Measurements from ENCODE around the gene HECTD1.

DNA sequence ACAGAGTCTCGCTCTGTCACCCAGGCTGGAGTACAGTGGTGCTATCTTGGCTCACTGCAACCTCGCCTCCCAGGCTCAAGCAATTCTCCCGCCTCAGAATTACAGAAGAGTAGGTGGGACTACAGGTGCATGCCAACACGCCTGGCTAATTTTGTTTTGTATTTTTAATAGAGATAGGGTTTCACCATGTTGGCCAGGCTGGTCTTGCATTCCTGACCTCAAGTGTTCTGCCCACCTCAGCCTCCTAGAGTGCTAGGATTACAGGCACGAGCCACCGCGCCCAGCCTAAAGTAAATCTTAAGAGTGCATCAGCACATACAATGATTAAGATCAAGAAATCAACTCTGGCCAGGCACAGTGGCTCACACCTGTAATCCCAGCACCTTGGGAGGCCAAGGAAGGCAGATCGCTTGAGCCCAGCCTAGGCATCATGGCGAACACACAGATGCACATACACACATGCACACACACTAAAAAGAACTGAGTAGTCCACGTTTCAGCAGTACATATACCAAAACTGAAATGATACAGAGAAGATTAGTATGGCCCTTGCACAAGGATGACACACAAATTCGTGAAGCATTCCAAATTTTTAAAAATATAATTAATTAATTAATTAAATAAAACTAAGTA is 65.0 kb downstream of the HECTD1 start:
- TF ChIP-seq, protein P1, sequence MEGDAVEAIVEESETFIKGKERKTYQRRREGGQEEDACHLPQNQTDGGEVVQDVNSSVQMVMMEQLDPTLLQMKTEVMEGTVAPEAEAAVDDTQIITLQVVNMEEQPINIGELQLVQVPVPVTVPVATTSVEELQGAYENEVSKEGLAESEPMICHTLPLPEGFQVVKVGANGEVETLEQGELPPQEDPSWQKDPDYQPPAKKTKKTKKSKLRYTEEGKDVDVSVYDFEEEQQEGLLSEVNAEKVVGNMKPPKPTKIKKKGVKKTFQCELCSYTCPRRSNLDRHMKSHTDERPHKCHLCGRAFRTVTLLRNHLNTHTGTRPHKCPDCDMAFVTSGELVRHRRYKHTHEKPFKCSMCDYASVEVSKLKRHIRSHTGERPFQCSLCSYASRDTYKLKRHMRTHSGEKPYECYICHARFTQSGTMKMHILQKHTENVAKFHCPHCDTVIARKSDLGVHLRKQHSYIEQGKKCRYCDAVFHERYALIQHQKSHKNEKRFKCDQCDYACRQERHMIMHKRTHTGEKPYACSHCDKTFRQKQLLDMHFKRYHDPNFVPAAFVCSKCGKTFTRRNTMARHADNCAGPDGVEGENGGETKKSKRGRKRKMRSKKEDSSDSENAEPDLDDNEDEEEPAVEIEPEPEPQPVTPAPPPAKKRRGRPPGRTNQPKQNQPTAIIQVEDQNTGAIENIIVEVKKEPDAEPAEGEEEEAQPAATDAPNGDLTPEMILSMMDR (conservative IDR thresholded peaks at IDR 0.05; ENCODE audit: low read length): no peak
- no peak for TF ChIP-seq EZH2phosphoT487 (IDR thresholded peaks at IDR 0.05; ENCODE audit: borderline replicate concordance, low read depth, low read length)
